HAP-1 (cell line): ENCODE measurements around the gene ST8SIA5.

Experiments used
- DNase-seq, 2 experiments: peaks; one replicate each; pipeline ENCODE4 v3.0.0-alpha.2; 2016 to 2020; ENCODE audit warnings: low spot score in 2 of 2
- H3K27me3 ChIP-seq: fragments of 250-450 bp; sonication (Bioruptor Pico); 2 replicates; pipeline ENCODE4 v1.5.1; 2020; ENCODE audit warnings: low read depth, mild to moderate bottlenecking, moderate library complexity
- H3K36me3 ChIP-seq: fragments of 250-450 bp; sonication (Bioruptor Pico); replicated peaks from 2 replicates; pipeline ENCODE4 v1.5.1; 2020; ENCODE audit warnings: mild to moderate bottlenecking
- H3K4me1 ChIP-seq: fragments of 250-450 bp; sonication (Bioruptor Pico); 2 replicates; pipeline ENCODE4 v1.5.1; 2020; ENCODE audit warnings: mild to moderate bottlenecking
- H3K4me3 ChIP-seq: fragments of 250-450 bp; sonication (Bioruptor Pico); 2 replicates; pipeline ENCODE4 v1.5.1; 2020; ENCODE audit warnings: mild to moderate bottlenecking, moderate library complexity
- H3K9me3 ChIP-seq: fragments of 250-450 bp; sonication (Bioruptor Pico); 2 replicates; pipeline ENCODE4 v1.5.1; 2020; ENCODE audit warnings: mild to moderate bottlenecking, moderate library complexity
- in situ Hi-C: fragments of 300-500 bp; cut with MboI; formaldehyde crosslinking; loops from 3 replicates; pipeline ENCODE4 v1.14.3; 2020; ENCODE audit warnings: low sequenced_read_pairs, inconsistent platforms, mixed read lengths

ST8SIA5 gene

GRCh38 chr18:46619559-46619958 lies 137.3 kb downstream of the ST8SIA5 start:
- Histone ChIP-seq H3K27me3 (peaks cover 2% of the 10 kb centered on the region; the same call in 1 of the 2 replicates), H3K4me3 (no peak overlapping the region), H3K9me3 (no peaks in the 10 kb centered on the region), H3K36me3 (no peaks in the 10 kb centered on the region), H3K4me1 (no peaks in the 10 kb centered on the region)
- in situ Hi-C loops: no loop called here
- DNase-seq: no peak
